Coronary artery (tissue), 2 donors: Measurements from ENCODE around the gene SLC43A2.
"Not testable (repeated sequence)": the region's sequence is repeated elsewhere in the genome, so short reads cannot be mapped to it uniquely, and the experiment has no call there.

Source experiments
- DNase-seq: peaks from one replicate; pipeline ENCODE4 v3.0.0-alpha.2; 2017; ENCODE audit warnings: low spot score
- H3K27ac ChIP-seq, 2 donors: fragments of 200-600 bp; sonication (generic); one replicate each; pipeline ENCODE4 v1.5.1; 2016 to 2019
- H3K4me3 ChIP-seq: fragments of 200-600 bp; sonication (generic); 2 replicates; pipeline ENCODE4 v1.5.1; 2016; ENCODE audit warnings: mild to moderate bottlenecking, moderate library complexity
- TF ChIP-seq, protein P1 (sequence below): fragments of 200-600 bp; sonication (generic); IDR thresholded peaks from one replicate; pipeline ENCODE4 v1.5.1; 2019; ENCODE audit warnings: antibody characterized with exemption

SLC43A2 gene

DNA sequence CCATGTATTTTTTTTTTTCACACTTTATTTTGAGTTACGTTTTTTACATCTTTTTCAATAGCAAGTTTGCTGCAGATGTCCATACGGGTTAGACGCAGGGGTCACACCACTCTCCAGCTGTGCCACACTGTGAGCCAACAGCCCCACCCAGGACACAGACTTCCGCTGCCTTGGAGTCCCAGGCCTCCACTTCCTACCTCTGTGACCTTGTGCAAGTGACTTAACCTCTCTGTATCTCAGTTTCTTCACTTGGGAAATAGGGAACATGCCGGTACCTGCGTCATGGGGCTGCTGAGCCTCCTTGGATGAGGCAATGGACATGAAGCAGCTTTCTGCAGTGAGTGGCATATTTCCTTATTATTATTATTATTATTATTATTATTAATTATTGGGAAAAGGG is 62.8 kb downstream of the SLC43A2 start:
- TF ChIP-seq, protein P1, sequence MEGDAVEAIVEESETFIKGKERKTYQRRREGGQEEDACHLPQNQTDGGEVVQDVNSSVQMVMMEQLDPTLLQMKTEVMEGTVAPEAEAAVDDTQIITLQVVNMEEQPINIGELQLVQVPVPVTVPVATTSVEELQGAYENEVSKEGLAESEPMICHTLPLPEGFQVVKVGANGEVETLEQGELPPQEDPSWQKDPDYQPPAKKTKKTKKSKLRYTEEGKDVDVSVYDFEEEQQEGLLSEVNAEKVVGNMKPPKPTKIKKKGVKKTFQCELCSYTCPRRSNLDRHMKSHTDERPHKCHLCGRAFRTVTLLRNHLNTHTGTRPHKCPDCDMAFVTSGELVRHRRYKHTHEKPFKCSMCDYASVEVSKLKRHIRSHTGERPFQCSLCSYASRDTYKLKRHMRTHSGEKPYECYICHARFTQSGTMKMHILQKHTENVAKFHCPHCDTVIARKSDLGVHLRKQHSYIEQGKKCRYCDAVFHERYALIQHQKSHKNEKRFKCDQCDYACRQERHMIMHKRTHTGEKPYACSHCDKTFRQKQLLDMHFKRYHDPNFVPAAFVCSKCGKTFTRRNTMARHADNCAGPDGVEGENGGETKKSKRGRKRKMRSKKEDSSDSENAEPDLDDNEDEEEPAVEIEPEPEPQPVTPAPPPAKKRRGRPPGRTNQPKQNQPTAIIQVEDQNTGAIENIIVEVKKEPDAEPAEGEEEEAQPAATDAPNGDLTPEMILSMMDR = no peak
- Histone ChIP-seq H3K27ac (no peak overlapping the region), H3K4me3 (no peak overlapping the region)
- no peak for DNase-seq

DNA sequence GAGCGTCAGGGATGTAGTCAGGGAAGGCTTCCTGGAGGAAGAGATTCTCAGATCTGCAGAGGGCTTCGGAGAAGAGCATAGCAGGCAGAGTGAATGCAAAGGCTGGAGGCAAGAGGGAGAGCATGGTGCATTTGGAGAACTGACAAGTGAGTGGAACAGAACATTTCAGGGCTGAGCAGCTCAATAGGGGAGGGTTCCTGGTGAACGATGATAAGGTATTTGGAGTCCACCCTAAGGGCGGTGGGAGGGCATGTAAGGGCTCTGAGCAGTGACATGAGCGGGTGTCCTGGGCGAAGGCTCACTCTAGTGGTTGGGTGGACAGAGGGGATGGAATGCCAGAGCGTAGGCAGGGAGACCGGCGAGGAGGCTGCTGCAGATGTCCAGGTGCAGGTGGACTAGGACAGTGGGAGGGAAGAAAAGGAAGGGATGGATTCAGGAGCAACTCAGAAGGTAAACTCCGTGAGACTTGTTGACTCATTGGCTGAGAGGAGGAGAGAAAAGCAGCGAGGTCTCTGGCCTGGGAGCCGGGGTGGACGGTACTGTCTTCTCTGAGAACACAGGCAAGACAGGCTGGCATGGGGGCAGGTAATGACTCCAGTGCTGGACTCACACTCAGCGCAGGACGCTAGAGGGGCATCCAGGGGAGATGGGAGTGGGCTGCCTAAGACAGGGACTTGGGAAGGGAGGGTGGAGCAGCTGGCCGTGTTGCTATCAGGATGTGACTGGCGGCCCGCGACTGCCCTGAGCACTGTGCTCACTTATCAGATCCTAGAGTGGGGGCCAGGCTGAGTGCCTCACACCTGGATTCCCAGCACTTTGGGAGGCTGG is 64.6 kb downstream of the SLC43A2 start:
- no peak overlapping the region for H3K27ac ChIP-seq
- no peak overlapping the region for H3K4me3 ChIP-seq
- TF ChIP-seq, protein P1 = no peak
- DNase-seq = no peak

DNA sequence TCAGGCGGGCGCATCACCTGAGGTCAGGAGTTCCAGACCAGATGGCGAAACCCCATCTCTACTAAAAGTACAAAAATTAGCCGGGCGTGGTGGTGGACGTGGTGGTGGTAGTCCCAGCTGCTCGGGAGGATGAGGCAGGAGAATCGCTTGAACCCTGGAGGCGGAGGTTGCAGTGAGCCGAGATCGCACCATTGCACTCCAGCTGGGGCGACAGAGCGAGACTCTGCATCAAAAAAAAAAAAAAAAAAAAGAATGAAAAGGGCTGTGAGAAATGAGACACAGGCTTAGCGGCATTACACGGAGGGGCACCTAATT is 65.2 kb downstream of the SLC43A2 start:
- peak overlapping the region; percentile 88 for H3K4me3 ChIP-seq
- not testable (repeated sequence) for H3K27ac ChIP-seq, DNase-seq

DNA sequence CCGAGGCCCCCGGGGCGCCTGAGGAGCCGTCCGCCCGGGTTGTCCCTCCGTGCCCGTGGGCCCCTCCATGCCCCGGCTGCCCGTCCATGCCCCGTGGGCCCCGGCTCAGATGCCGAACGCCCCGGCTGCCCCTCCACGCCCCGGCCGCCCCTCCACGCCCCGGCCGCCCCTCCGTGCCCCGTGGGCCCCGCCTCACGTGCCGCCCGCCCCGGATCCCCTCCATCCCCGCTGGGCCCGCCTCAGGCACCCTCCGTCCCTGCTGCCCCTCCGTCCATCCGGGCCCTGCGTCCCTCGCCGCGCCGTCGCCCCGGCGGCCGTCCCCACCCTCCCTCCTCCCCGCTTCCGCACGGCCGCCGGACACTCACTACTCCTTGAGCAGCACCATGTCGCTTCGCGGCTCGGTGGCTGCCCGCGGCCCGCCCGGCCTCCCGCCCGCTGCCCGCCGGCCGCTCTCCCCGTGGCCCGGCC is 66.4 kb downstream of the SLC43A2 start:
- TF ChIP-seq, protein P1 = no peak
- peak overlapping the region; percentile 88 for H3K4me3 ChIP-seq
- no peak for DNase-seq
- peak overlapping the region; percentile 73 to 97 for H3K27ac ChIP-seq

DNA sequence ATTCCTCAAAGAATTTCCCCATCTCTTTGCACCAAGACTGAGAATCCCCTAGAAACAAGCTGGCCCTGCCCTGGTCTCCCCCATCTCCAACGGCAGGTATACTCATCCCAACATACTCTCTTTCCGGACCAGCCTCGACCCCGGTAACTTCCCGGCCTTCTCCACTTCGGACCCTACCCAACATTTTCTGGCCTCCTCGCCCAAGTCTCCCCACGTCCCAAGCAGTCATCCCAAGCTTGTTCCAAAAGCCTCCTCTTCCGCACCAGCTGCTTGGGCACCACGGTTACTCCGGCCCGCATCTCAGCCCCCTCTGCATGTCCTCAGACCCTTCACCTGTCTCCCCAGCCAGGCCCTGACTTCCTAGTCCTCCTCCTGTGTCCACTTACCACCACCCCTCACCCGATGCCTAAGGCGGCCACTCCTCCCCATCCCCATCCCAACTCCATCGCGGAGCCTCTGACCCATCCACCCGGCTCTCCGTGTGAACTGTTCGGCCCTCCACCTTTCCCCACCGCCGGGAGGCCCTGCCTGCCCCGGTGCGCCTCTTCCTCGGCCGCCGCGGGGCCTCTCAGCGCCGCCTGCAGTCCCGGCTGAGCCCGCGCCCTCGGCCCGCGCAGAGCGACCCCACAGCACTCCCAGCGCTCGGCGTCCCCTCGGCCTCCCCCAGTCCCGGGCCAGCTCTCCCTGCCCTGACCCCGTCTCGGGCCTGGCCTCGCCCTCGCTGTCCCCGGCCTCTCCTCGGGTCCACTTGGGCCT is 67.0 kb downstream of the SLC43A2 start:
- TF ChIP-seq, protein P1 = no peak
- DNase-seq = no peak
- peak overlapping the region; percentile 88 for H3K4me3 ChIP-seq
- peak overlapping the region; percentile 73 to 97 for H3K27ac ChIP-seq

DNA sequence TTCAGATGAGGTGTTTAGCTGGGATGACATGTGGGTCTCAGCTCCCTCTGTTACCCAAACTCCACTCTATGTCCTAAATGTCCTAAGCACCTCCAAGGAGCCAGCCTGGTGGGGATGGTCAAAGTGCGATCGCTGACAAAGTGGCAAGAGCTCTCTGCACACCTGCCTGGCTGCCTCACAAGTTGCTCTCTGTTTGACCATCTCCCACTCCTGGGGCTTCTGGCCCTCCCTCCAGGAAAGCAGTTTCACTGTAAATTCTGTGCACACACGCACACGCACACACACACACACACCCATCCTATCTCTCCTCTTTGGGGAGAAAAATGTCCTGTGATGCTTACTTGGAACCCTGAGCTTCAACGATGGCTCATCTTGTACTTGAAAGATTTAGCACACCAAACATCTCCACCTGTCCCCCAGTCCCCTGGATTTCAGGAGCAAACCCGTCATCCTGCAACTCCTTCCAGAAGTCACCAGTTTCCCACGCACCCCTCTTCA is 67.7 kb downstream of the SLC43A2 start:
- no peak for DNase-seq
- peak overlapping the region; percentile 88 for H3K4me3 ChIP-seq
- H3K27ac ChIP-seq = no peak overlapping the region
- TF ChIP-seq, protein P1 = no peak

DNA sequence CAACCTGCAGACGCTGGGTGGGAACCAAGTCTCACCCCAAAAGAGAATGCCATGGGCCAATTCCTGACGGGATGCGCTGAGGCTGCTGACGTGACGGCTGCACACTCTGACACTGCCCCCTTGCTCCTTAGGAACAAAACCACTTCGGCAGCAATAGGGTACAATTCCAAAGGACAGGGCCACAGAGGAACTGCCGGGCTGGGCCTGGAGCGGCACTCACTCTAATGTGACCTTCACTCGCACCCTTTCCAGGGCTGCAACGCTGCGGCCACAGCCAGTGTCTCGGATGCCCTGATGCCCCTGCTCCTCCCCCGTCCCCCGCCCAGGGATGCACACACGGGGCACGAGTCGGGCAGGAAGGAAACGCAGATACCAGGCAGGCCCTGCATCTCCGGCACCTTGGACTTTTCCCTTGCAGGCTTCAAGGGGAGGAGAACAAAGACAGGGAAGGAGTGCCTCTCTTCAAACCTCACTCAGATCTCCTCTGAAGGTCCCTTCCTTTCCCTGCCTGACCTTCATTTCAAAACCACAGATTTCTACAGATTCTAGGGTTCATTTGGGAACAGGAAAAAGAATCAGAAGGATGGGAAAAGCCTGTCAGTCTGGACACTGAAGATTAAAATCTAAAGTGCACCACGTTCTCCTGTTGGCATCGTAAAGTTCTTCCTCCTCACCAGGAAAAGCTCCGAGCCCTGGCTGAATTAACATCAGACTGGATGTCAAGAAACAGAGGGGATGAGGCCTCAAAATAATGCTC is 68.4 kb downstream of the SLC43A2 start:
- Histone ChIP-seq H3K27ac (no peak overlapping the region), H3K4me3 (peak overlapping the region; percentile 26)
- TF ChIP-seq, protein P1 = no peak
- DNase-seq = no peak
